Uterus (tissue), 4 donors: ENCODE measurements around the gene DEAF1. TPM values are rescaled to one million over a fixed set of nuclear protein-coding genes. Genes with fewer than 3 reads are reported as not detected.
"Not testable (repeated sequence)": the region's sequence is repeated elsewhere in the genome, so short reads cannot be mapped to it uniquely, and the experiment has no call there.

ENCODE experiments used
- DNase-seq, 2 donors: peaks; one replicate each; pipeline ENCODE4 v3.0.0-alpha.2; 2019 to 2020
- H3K27ac ChIP-seq, 2 donors: fragments of 200-600 bp; sonication (generic); 1 replicate in 1 of 2; 2 replicates in 1 of 2; pipeline ENCODE4 v1.5.1; 2016 to 2018
- H3K27me3 ChIP-seq, 2 donors: fragments of 200-600 bp; sonication (generic); one replicate each; pipeline ENCODE4 v1.5.1; 2018 to 2019; ENCODE audit warnings: control low read depth in 1 of 2
- H3K36me3 ChIP-seq, 2 donors: fragments of 200-600 bp; sonication (generic); one replicate each; pipeline ENCODE4 v1.5.1; 2019; ENCODE audit warnings: control low read depth in 1 of 2
- H3K4me1 ChIP-seq, 2 donors: fragments of 200-600 bp; sonication (generic); one replicate each; pipeline ENCODE4 v1.5.1; 2018 to 2019; ENCODE audit warnings: control low read depth in 1 of 2
- H3K4me3 ChIP-seq, 2 donors: fragments of 200-600 bp; sonication (generic); 1 replicate in 1 of 2; 2 replicates in 1 of 2; pipeline ENCODE4 v1.5.1; 2018 to 2019; ENCODE audit warnings: mild to moderate bottlenecking in 1 of 2
- H3K9me3 ChIP-seq, 2 donors: fragments of 200-600 bp; sonication (generic); one replicate each; pipeline ENCODE4 v1.5.1; 2019; ENCODE audit warnings: control low read depth in 1 of 2
- POLR2A ChIP-seq, 2 donors: fragments of 450-650 bp; IDR thresholded peaks; one replicate each; pipeline ENCODE4 v1.6.1; 2016; ENCODE audit warnings: antibody characterized with exemption in 2 of 2, mild to moderate bottlenecking in 1 of 2, moderate library complexity in 1 of 2
- intact Hi-C: fragments of 100-400 bp; cut with DNase I; formaldehyde crosslinking; loops from one replicate; pipeline ENCODE4 v1.15.1; 2023; ENCODE audit warnings: low total_unique reads
- total RNA-seq, 4 donors: library from RNA; depleted of rRNA in 3 of 4; stranded (reverse); fragments of >200 nt in 3 of 4; gene quantifications; one replicate each; pipeline versions ENCODE4 v1.1.0 to v1.2.4, GENCODE V29; 2014 to 2023
- TF ChIP-seq, protein P1 (sequence below), 4 experiments: fragments of 200-600 bp in 2 of 4; fragments of 450-650 bp in 2 of 4; sonication (generic) in 2 of 4; IDR thresholded peaks; one replicate each; pipeline ENCODE4 v1.5.1; 2016 to 2019; ENCODE audit warnings: antibody characterized with exemption in 4 of 4, mild to moderate bottlenecking in 2 of 4, moderate library complexity in 1 of 4
- donor health status: DM: yes; HTN: yes; CAD: no.

DEAF1 gene
- total RNA-seq, 4 donors from 2014 or later, result 7.9 to 45.6 (median 20.4) TPM

DNA sequence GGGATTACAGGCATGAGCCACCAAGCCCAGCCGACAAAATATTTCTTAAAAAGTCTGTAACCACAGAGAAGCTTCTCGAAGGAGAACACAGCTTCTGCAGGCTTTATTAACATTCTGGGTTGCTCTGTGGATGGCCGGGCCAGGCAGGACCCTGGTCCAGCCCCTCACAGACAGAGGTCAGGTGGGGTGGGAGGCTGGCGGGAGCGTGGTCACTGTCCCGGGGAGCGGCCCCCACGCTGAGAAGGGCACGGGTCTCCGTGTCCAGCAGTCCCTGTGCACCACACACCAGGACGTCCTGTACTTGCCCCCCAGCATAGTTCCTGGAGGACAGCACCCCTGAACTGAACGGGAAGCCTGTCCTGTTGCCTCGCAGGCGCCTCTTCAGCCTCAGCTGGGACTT lies 38.6 kb downstream of the DEAF1 start:
- intact Hi-C loops, result no loop called here
- H3K27ac ChIP-seq, result no peak overlapping the region
- H3K9me3 ChIP-seq, result no peaks in the 10 kb centered on the region
- H3K4me3 ChIP-seq, result no peak overlapping the region
- TF ChIP-seq POLR2A (IDR thresholded peaks at IDR 0.05), result no peak
- TF ChIP-seq, protein P1, sequence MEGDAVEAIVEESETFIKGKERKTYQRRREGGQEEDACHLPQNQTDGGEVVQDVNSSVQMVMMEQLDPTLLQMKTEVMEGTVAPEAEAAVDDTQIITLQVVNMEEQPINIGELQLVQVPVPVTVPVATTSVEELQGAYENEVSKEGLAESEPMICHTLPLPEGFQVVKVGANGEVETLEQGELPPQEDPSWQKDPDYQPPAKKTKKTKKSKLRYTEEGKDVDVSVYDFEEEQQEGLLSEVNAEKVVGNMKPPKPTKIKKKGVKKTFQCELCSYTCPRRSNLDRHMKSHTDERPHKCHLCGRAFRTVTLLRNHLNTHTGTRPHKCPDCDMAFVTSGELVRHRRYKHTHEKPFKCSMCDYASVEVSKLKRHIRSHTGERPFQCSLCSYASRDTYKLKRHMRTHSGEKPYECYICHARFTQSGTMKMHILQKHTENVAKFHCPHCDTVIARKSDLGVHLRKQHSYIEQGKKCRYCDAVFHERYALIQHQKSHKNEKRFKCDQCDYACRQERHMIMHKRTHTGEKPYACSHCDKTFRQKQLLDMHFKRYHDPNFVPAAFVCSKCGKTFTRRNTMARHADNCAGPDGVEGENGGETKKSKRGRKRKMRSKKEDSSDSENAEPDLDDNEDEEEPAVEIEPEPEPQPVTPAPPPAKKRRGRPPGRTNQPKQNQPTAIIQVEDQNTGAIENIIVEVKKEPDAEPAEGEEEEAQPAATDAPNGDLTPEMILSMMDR (IDR thresholded peaks at IDR 0.05), result no peak
- no peak for DNase-seq
- no peaks in the 10 kb centered on the region for H3K36me3 ChIP-seq
- H3K4me1 ChIP-seq, result no peaks in the 10 kb centered on the region
- no peaks in the 10 kb centered on the region for H3K27me3 ChIP-seq

DNA sequence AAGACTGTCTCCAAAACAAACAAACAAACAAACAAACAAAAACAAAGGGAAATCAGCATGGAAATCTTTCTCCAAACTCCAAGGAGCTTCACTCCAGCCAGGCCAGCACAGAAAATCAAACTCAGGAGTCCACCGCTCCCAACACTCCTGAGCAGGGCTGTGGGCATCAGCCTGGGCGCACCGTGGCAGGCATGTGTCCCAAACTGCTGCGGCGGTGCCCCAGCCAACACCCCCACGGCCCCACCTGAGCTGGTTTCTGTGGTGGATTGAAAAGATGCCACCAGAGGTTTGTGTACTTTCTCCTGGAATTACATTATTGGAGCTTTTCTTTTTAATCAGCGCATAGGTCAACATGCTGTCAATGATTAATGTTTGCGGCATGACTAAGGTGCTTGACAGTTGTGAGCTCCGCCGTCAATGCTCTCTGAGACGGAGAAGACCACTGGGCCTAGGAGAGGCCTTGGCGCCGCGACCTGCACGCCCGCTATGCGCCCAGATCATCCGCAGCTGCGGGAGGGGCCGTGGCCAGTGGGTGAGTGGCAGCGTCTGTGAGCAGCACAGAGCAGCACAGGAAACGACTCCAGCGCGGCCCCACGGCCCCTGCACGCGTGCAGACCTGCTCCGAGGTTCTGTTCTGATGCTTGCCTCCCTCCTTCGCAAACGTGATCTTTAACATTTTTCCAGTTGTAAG lies 39.8 kb downstream of the DEAF1 start:
- Histone ChIP-seq H3K4me1 (no peaks in the 10 kb centered on the region), H3K4me3 (no peak overlapping the region), H3K9me3 (no peaks in the 10 kb centered on the region), H3K27ac (no peak overlapping the region), H3K36me3 (no peaks in the 10 kb centered on the region), H3K27me3 (no peaks in the 10 kb centered on the region)
- intact Hi-C loops, result no loop called here
- TF ChIP-seq, protein P1 (IDR thresholded peaks at IDR 0.05), result no peak
- no peak for TF ChIP-seq POLR2A (IDR thresholded peaks at IDR 0.05)
- DNase-seq, result no peak

DNA sequence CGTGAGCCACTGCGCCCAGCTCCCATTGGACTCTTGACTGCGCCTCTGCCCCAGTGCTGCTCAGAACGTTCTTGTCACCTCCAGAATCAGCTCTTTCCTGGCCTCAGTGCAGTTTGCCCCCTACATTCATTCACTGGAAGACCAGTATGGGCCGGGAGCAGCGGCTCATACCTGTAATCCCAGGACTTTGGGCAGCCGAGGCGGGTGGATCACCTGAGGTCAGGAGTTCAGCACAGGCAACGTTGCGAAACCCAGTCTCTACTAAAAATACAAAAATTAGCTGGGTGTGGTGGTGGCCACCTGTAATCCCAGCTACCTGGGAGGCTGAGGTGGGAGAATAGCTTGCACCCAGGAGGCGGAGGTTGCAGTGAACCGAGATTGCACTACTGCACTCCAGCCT lies 40.6 kb downstream of the DEAF1 start:
- H3K4me1 ChIP-seq, H3K27ac ChIP-seq, intact Hi-C loops, H3K27me3 ChIP-seq, H3K9me3 ChIP-seq, H3K36me3 ChIP-seq, DNase-seq, H3K4me3 ChIP-seq: not testable (repeated sequence)

DNA sequence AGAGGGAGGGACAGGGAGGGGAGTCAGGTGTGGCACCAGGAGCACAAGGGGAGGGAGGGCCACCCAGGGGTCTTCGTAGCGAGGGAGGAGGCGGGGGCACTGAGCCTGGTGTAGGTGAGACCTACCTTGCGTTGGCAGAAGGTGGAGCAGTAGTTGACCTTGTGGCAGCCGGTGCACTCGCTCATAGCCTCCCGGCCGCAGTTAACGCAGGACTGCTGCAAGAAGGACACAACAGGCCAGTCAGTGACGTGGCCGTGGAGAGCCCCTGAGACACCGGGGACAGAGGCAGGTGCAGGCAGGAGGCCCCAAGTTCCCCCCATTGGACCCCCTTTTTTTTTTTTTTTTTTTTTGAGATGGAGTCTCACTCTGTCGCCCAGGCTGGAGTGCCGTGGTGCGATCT lies 41.2 kb downstream of the DEAF1 start:
- no peak for DNase-seq
- Histone ChIP-seq H3K27ac (no peak overlapping the region), H3K27me3 (no peaks in the 10 kb centered on the region), H3K4me3 (no peak overlapping the region), H3K4me1 (no peaks in the 10 kb centered on the region), H3K9me3 (no peaks in the 10 kb centered on the region), H3K36me3 (no peaks in the 10 kb centered on the region)
- no peak for TF ChIP-seq POLR2A (IDR thresholded peaks at IDR 0.05)
- TF ChIP-seq, protein P1 (IDR thresholded peaks at IDR 0.05), result no peak
- intact Hi-C loops, result no loop called here

DNA sequence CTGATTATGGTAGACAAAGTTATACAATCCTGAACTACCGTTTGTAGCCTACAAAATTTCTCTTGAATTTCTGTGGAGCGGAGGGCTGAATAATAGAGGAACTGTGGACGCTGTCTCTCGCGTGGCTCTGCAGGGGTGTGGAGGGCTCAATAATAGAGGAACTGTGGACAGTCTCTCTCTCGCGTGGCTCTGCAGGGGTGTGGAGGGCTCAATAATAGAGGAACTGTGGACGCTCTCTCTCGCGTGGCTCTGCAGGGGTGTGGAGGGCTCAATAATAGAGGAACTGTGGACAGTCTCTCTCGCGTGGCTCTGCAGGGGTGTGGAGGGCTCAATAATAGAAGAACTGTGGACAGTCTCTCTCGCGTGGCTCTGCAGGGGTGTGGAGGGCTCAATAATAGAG lies 41.9 kb downstream of the DEAF1 start:
- intact Hi-C loops, H3K9me3 ChIP-seq, DNase-seq, H3K4me3 ChIP-seq, H3K36me3 ChIP-seq, H3K27ac ChIP-seq, H3K27me3 ChIP-seq, H3K4me1 ChIP-seq: not testable (repeated sequence)

DNA sequence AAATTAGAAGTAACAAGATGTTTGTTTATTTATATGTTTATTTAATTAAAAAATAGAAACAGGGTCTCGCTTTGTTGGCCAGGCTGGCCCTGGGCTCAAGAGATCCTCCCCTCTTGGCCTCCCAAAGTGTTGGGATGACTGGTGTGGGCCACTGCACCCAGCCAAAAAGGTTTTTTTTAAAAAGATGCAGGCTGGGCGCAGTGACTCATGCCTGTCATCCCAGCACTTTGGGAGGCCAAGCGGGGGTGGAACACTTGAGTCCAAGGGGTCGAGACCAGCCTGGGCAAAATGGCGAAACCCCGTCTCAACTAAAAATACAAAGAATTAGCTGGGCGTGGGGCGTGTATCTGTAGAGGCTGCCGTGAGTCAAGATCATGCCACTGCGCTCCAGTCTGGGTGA lies 44.5 kb downstream of the DEAF1 start:
- no peak overlapping the region for H3K4me3 ChIP-seq
- intact Hi-C loops, result no loop called here
- no peaks in the 10 kb centered on the region for H3K9me3 ChIP-seq
- no peak for TF ChIP-seq POLR2A (IDR thresholded peaks at IDR 0.05)
- TF ChIP-seq, protein P1 (IDR thresholded peaks at IDR 0.05), result no peak
- no peak for DNase-seq
- H3K27me3 ChIP-seq, result no peaks in the 10 kb centered on the region
- no peaks in the 10 kb centered on the region for H3K36me3 ChIP-seq
- no peak overlapping the region for H3K27ac ChIP-seq
- H3K4me1 ChIP-seq, result no peaks in the 10 kb centered on the region

DNA sequence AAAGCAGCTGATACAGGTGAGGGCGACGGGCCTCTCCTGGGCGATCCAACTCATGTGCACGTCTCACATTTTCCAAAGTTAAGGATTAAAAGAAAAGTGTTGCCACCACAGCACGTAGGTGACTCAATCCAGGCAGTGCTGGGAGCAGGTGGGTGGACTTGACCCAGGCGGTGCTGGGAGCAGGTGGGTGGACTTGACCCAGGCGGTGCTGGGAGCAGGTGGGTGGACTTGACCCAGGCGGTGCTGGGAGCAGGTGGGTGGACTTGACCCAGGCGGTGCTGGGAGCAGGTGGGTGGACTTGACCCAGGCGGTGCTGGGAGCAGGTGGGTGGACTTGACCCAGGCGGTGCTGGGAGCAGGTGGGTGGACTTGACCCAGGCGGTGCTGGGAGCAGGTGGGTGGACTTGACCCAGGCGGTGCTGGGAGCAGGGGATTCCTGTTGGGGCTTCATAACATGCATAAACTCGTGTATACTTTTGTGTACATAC lies 47.3 kb downstream of the DEAF1 start:
- H3K27me3 ChIP-seq, intact Hi-C loops, H3K9me3 ChIP-seq, DNase-seq, H3K4me3 ChIP-seq, H3K4me1 ChIP-seq, H3K36me3 ChIP-seq, H3K27ac ChIP-seq: not testable (repeated sequence)
